ENCODE measurements around the gene CCDC71L. TPM values are rescaled to one million over a fixed set of nuclear protein-coding genes. Genes with fewer than 3 reads are reported as not detected.

Gene CCDC71L
- total RNA-seq, 4 donors from 2014 or later = 23.2 to 145 (median 30.1) TPM

- whole genome bisulfite sequencing = 80% methylated on average over 7 of the region's 7 CpGs
- Histone ChIP-seq H3K9me3 (no peaks in the 10 kb centered on the region), H3K36me3 (no peaks in the 10 kb centered on the region), H3K4me3 (no peak overlapping the region), H3K27me3 (no peaks in the 10 kb centered on the region), H3K4me1 (peaks cover 0 to 9% (median 3%) of the 10 kb centered on the region in 4 donors), H3K27ac (replicated peaks in 1 of 4) (no peak overlapping the region)
- DNase-seq (ENCODE audit: extremely low spot score) = no peak
- TF ChIP-seq POLR2AphosphoS5 (IDR thresholded peaks at IDR 0.05) = no peak
- no peak for TF ChIP-seq EP300 (IDR thresholded peaks at IDR 0.05)
- no peak for TF ChIP-seq CTCF (IDR thresholded peaks at IDR 0.05)
- no peak for TF ChIP-seq POLR2A (IDR thresholded peaks at IDR 0.05; ENCODE audit: low read depth)
- intact Hi-C loops (cut with DNase I) = no loop called here
These were observed 21.3 kb downstream of the CCDC71L start for GRCh38 chr7:106639476-106640334.

DNA sequence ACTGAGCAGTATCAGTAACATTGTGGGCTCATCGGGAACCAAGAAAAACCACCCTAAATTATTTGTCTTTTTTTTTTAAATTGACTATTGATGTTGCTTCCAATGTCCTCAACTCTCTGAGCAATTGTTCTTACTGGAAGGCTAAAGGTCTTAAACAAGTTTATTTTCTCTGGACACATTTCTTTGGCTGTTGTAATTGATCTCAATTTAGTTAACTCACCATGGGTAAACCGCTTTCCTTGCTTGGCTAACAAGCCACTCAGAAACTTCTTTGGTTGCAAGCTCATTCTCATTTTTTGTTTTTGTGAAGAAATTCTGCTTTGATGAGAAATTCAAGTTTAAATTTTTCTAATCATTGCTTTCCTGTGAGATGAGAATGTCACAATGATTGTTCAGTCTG, 25.5 kb downstream of the CCDC71L start:
- no peaks in the 10 kb centered on the region for H3K9me3 ChIP-seq
- 64% methylated on average over 2 of the region's 2 CpGs for WGBS

GRCh38 chr7:106634958-106635357, 26.0 kb downstream of the CCDC71L start:
- intact Hi-C loops (cut with DNase I) = no loop called here

More for the DNA sequence above, 25.5 kb downstream of the CCDC71L start:
- intact Hi-C loops (cut with DNase I) = no loop called here
- peaks cover 0 to 5% (median 2%) of the 10 kb centered on the region in 4 donors for H3K4me1 ChIP-seq
- H3K27ac ChIP-seq (replicated peaks in 1 of 4) = no peak overlapping the region
- H3K27me3 ChIP-seq = no peaks in the 10 kb centered on the region
- TF ChIP-seq CTCF (IDR thresholded peaks at IDR 0.05) = no peak
- TF ChIP-seq EP300 (IDR thresholded peaks at IDR 0.05) = no peak
- no peak for TF ChIP-seq POLR2AphosphoS5 (IDR thresholded peaks at IDR 0.05)
- TF ChIP-seq POLR2A (IDR thresholded peaks at IDR 0.05; ENCODE audit: low read depth) = no peak
- H3K4me3 ChIP-seq = no peak overlapping the region
- no peak for DNase-seq (ENCODE audit: extremely low spot score)
- no peaks in the 10 kb centered on the region for H3K36me3 ChIP-seq

DNA sequence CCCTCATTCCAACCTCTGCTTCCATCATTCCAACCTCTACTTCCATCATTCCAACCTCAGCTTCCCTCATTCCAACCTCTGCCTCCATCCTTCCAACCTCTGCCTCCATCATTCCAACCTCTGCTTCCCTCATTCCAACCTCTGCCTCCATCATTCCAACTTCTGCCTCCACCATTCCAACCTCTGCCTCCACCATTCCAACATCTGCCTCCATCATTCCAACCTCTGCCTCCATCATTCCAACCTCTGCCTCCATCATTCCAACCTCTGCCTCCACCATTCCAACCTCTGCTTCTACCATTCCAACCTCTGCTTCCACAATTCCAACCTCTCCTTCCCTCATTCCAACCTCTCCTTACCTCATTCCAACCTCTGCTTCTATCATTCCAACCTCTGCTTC, 30.3 kb downstream of the CCDC71L start:
- Histone ChIP-seq H3K4me1 (no peaks in the 10 kb centered on the region), H3K36me3 (no peaks in the 10 kb centered on the region), H3K27me3 (no peaks in the 10 kb centered on the region), H3K27ac (replicated peaks in 1 of 4) (no peak overlapping the region), H3K9me3 (no peaks in the 10 kb centered on the region), H3K4me3 (no peak overlapping the region)
- DNase-seq (ENCODE audit: extremely low spot score) = no peak
- intact Hi-C loops (cut with DNase I) = no loop called here
- no peak for TF ChIP-seq CTCF (IDR thresholded peaks at IDR 0.05)

More at GRCh38 chr7:106634958-106635357, 26.0 kb downstream of the CCDC71L start:
- 94% methylated on average over 2 of the region's 2 CpGs for WGBS
- Histone ChIP-seq H3K36me3 (no peaks in the 10 kb centered on the region), H3K27ac (replicated peaks in 1 of 4) (no peak overlapping the region), H3K4me3 (no peak overlapping the region), H3K9me3 (no peaks in the 10 kb centered on the region), H3K27me3 (no peaks in the 10 kb centered on the region), H3K4me1 (peaks cover 0 to under 1% (median 0%) of the 10 kb centered on the region in 4 donors)
- no peak for TF ChIP-seq POLR2A (IDR thresholded peaks at IDR 0.05; ENCODE audit: low read depth)
- TF ChIP-seq POLR2AphosphoS5 (IDR thresholded peaks at IDR 0.05) = no peak
- no peak for TF ChIP-seq CTCF (IDR thresholded peaks at IDR 0.05)
- TF ChIP-seq EP300 (IDR thresholded peaks at IDR 0.05) = no peak
- no peak for DNase-seq (ENCODE audit: extremely low spot score)
